ENCODE results near the gene PGF. TPM values are rescaled to one million over a fixed set of nuclear protein-coding genes. Genes with fewer than 3 reads are reported as not detected.

The PGF gene
- total RNA-seq, 4 donors from 2014 or later: 9.7 to 10.5 (median 10.1) TPM; not detected in 1

- Histone ChIP-seq H3K27ac (no peak overlapping the region), H3K9me3 (no peaks in the 10 kb centered on the region), H3K4me1 (peaks cover 0 to 14% (median 0%) of the 10 kb centered on the region in 4 donors), H3K36me3 (no peaks in the 10 kb centered on the region), H3K4me3 (no peak overlapping the region), H3K27me3 (no peaks in the 10 kb centered on the region)
- WGBS, 2 donors (ENCODE audit: low coverage in 1 of 2): 55% methylated on average over 7 of the region's 7 CpGs; no CpG with 5 or more reads in 1 of the 2 donors
- intact Hi-C loops (cut with DNase I; ENCODE audit: low total_unique reads): no loop called here
- no peak for TF ChIP-seq POLR2A (IDR thresholded peaks at IDR 0.05)
- TF ChIP-seq EP300 (IDR thresholded peaks at IDR 0.05; ENCODE audit: low read depth): no peak
- TF ChIP-seq POLR2AphosphoS5 (IDR thresholded peaks at IDR 0.05): no peak
- TF ChIP-seq CTCF (IDR thresholded peaks at IDR 0.05): no peak
- in situ Hi-C loops (cut with MboI; ENCODE audit: low pct_ligation_motif_present in 1 of 4, low pct_unique_long_range_greater_than_20kb in 1 of 4, low sequenced_read_pairs in 3 of 4): loop anchor here in 1 of 4 donors (10.0 kb wide), 1 partner anchor 51 kb away; no protein-coding TSS in a partner anchor
- no peak for DNase-seq
Measured at GRCh38 chr14:74915826-74916225, 39.6 kb downstream of the PGF start.

- in situ Hi-C loops (cut with MboI; ENCODE audit: low pct_ligation_motif_present in 1 of 4, low pct_unique_long_range_greater_than_20kb in 1 of 4, low sequenced_read_pairs in 3 of 4) (loop anchor here in 1 of 4 donors (10.0 kb wide), 1 partner anchor 51 kb away; no protein-coding TSS in a partner anchor), intact Hi-C loops (cut with DNase I; ENCODE audit: low total_unique reads) (no loop called here)
- TF ChIP-seq EP300 (IDR thresholded peaks at IDR 0.05; ENCODE audit: low read depth): no peak
- no peak for TF ChIP-seq POLR2A (IDR thresholded peaks at IDR 0.05)
- TF ChIP-seq CTCF (IDR thresholded peaks at IDR 0.05): no peak
- no peak for TF ChIP-seq POLR2AphosphoS5 (IDR thresholded peaks at IDR 0.05)
- H3K36me3 ChIP-seq: no peaks in the 10 kb centered on the region
- no peak for DNase-seq
- no peaks in the 10 kb centered on the region for H3K9me3 ChIP-seq
- no peak overlapping the region for H3K4me3 ChIP-seq
- H3K4me1 ChIP-seq: peaks cover 0 to 14% (median 0%) of the 10 kb centered on the region in 4 donors
- peak overlapping the region in 1 of 4 donors; percentile 24 for H3K27ac ChIP-seq
- no peaks in the 10 kb centered on the region for H3K27me3 ChIP-seq
- WGBS, 2 donors (ENCODE audit: low coverage in 1 of 2): 87 to 100% methylated on average over 1 to 4 of the region's 4 CpGs
Measured at GRCh38 chr14:74915426-74915825, 40.0 kb downstream of the PGF start.

- no peaks in the 10 kb centered on the region for H3K9me3 ChIP-seq
- no peak overlapping the region for H3K4me3 ChIP-seq
- TF ChIP-seq POLR2AphosphoS5 (IDR thresholded peaks at IDR 0.05): peak in 1 of 3 donors; percentile 8
- no peak for TF ChIP-seq EP300 (IDR thresholded peaks at IDR 0.05; ENCODE audit: low read depth)
- no peak for TF ChIP-seq POLR2A (IDR thresholded peaks at IDR 0.05)
- peak; percentile 47 to 56 (median 55) for TF ChIP-seq CTCF (IDR thresholded peaks at IDR 0.05)
- peaks cover 0 to 14% (median 0%) of the 10 kb centered on the region in 4 donors for H3K4me1 ChIP-seq
- peak; percentile 62 for DNase-seq
- H3K27me3 ChIP-seq: no peaks in the 10 kb centered on the region
- peak overlapping the region in 3 of 4 donors; percentile 30 to 60 (median 38) for H3K27ac ChIP-seq
- H3K36me3 ChIP-seq: no peaks in the 10 kb centered on the region
- 48 to 81% methylated on average over 1 to 6 of the region's 6 CpGs for WGBS, 2 donors (ENCODE audit: low coverage in 1 of 2)
- in situ Hi-C loops (cut with MboI; ENCODE audit: low pct_ligation_motif_present in 1 of 4, low pct_unique_long_range_greater_than_20kb in 1 of 4, low sequenced_read_pairs in 3 of 4): loop anchor here in 1 of 4 donors (10.0 kb wide), 1 partner anchor 49 kb away; no protein-coding TSS in a partner anchor
- intact Hi-C loops (cut with DNase I; ENCODE audit: low total_unique reads): no loop called here
Measured at GRCh38 chr14:74913986-74914573, 41.3 kb downstream of the PGF start.

- Histone ChIP-seq H3K9me3 (no peaks in the 10 kb centered on the region), H3K27ac (no peak overlapping the region), H3K27me3 (no peaks in the 10 kb centered on the region), H3K4me3 (no peak overlapping the region), H3K36me3 (no peaks in the 10 kb centered on the region), H3K4me1 (peaks cover 0 to 14% (median 0%) of the 10 kb centered on the region in 4 donors)
- in situ Hi-C loops (cut with MboI; ENCODE audit: low pct_ligation_motif_present in 1 of 4, low pct_unique_long_range_greater_than_20kb in 1 of 4, low sequenced_read_pairs in 3 of 4): loop anchor here in 1 of 4 donors (10.0 kb wide), 1 partner anchor 49 kb away; no protein-coding TSS in a partner anchor
- DNase-seq: no peak
- TF ChIP-seq POLR2A (IDR thresholded peaks at IDR 0.05) (no peak), EP300 (IDR thresholded peaks at IDR 0.05; ENCODE audit: low read depth) (no peak), POLR2AphosphoS5 (IDR thresholded peaks at IDR 0.05) (no peak), CTCF (IDR thresholded peaks at IDR 0.05) (no peak)
- WGBS, 2 donors (ENCODE audit: low coverage in 1 of 2): 63% methylated on average over 5 of the region's 5 CpGs; no CpG with 5 or more reads in 1 of the 2 donors
- intact Hi-C loops (cut with DNase I; ENCODE audit: low total_unique reads): no loop called here
Measured at GRCh38 chr14:74913393-74913910, 41.9 kb downstream of the PGF start.

All from transverse colon (tissue), 4 donors.